Neural cell (in vitro differentiated cells): ENCODE results near the gene TMEM218.

Source experiments
- EZH2 ChIP-seq: fragments of 200-600, 300-800 bp; shearing (Covaris generic), sonication (generic); IDR thresholded peaks from 2 replicates; pipeline ENCODE4 v1.6.1; 2014; ENCODE audit warnings: antibody characterized with exemption, low read length, borderline replicate concordance, mild to moderate bottlenecking; ENCODE audit not compliant: insufficient read depth, poor library complexity, severe bottlenecking
- POLR2AphosphoS5 ChIP-seq: IDR thresholded peaks from 2 replicates; pipeline ENCODE4 v1.6.1; 2012
- TF ChIP-seq, protein P1 (sequence below): fragments of 450-650 bp; IDR thresholded peaks from 2 replicates; pipeline ENCODE4 v1.5.1; 2014; ENCODE audit warnings: antibody characterized with exemption, mild to moderate bottlenecking, moderate library complexity; ENCODE audit not compliant: poor library complexity, severe bottlenecking

DNA sequence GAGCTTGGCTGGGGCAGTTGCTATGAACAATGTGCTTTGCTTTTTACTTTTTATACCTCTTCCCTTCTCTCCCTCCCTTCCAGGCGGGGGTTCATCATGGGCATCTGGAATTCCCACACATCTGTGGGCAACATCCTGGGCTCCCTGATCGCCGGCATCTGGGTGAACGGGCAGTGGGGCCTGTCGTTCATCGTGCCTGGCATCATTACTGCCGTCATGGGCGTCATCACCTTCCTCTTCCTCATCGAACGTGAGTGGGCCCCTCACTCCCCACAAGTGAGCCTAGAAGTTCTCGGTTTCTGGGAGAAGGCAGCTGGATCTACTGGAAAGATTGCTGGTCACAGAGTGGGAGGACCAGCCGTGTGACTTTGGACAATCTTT lies 30.9 kb downstream of the TMEM218 start:
- TF ChIP-seq, protein P1, sequence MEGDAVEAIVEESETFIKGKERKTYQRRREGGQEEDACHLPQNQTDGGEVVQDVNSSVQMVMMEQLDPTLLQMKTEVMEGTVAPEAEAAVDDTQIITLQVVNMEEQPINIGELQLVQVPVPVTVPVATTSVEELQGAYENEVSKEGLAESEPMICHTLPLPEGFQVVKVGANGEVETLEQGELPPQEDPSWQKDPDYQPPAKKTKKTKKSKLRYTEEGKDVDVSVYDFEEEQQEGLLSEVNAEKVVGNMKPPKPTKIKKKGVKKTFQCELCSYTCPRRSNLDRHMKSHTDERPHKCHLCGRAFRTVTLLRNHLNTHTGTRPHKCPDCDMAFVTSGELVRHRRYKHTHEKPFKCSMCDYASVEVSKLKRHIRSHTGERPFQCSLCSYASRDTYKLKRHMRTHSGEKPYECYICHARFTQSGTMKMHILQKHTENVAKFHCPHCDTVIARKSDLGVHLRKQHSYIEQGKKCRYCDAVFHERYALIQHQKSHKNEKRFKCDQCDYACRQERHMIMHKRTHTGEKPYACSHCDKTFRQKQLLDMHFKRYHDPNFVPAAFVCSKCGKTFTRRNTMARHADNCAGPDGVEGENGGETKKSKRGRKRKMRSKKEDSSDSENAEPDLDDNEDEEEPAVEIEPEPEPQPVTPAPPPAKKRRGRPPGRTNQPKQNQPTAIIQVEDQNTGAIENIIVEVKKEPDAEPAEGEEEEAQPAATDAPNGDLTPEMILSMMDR: no peak
- TF ChIP-seq POLR2AphosphoS5: no peak
- no peak for TF ChIP-seq EZH2
